GM23338 (cell line): Measurements from ENCODE around the gene DRG2.

Experiments used
- CTCF ChIP-seq, 2 experiments: fragments of 200-600 bp in 1 of 2; sonication (generic) in 1 of 2; conservative IDR thresholded peaks; 2 replicates each; pipeline versions ENCODE4 v1.5.1 to v1.6.1; 2016 to 2017; ENCODE audit warnings: antibody characterized with exemption in 2 of 2, low read depth in 2 of 2, mild to moderate bottlenecking in 2 of 2, moderate library complexity in 1 of 2
- EZH2 ChIP-seq: fragments of 200-600 bp; sonication (generic); IDR thresholded peaks from one replicate; pipeline ENCODE4 v1.8.0; 2017; ENCODE audit warnings: antibody characterized with exemption, mild to moderate bottlenecking, low read depth; ENCODE audit not compliant: unreplicated experiment
- EZH2phosphoT487 ChIP-seq: fragments of 200-600 bp; sonication (generic); IDR thresholded peaks from one replicate; pipeline ENCODE4 v1.8.1; 2018; ENCODE audit warnings: antibody characterized with exemption; ENCODE audit not compliant: unreplicated experiment
- JUNB ChIP-seq: IDR thresholded peaks from one replicate; pipeline ENCODE4 v1.6.1; 2016; ENCODE audit warnings: antibody characterized with exemption; ENCODE audit not compliant: unreplicated experiment
- POLR2AphosphoS5 ChIP-seq: IDR thresholded peaks from 2 replicates; pipeline ENCODE4 v1.6.1; 2016; ENCODE audit warnings: antibody characterized with exemption, low read depth
- REST ChIP-seq: IDR thresholded peaks from one replicate; pipeline ENCODE4 v1.6.1; 2018; ENCODE audit warnings: antibody characterized with exemption; ENCODE audit not compliant: unreplicated experiment
- ZNF114 ChIP-seq: fragments of 250-450 bp; sonication (Bioruptor Pico); IDR thresholded peaks from 2 replicates; pipeline ENCODE4 v1.5.0; 2020; ENCODE audit warnings: mild to moderate bottlenecking, moderate library complexity

DNA sequence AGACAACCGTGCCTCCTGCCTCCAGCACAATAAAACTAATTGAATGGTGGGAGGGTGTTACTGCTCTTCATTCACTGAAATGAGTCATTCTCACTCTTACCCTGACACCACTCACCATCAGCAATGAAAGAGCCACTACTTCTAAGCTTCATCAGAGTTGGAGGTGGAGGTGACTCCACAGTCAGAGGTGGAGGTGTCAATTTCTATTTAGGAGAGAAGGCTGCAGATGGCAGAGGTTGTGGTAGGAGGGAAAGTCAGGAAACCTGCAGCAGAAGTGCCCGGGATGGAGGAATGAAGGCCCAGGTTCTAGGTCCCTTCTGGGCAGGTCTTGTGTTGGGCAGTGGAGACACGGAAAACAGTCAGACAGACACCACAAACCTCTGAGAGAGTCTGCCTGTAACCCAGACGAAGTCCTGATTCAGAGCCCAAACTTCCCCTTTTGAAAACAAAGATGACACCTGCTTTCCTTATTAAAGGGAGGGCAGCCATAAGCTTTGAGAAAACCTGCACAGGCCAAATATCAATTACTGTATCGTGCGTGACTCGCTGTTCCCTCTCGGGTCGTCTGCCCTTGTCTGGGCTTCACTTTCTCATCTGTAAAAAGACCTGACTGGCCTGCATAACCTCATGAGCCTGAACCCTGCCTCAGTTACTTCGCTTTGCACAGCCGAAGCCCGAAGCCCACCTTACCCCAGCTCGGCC is 49.4 kb upstream of the DRG2 start:
- no peak for TF ChIP-seq CTCF (conservative IDR thresholded peaks at IDR 0.05; ENCODE audit: low read depth in 2 of 2)
- TF ChIP-seq JUNB: no peak
- no peak for TF ChIP-seq REST
- TF ChIP-seq POLR2AphosphoS5: no peak
- TF ChIP-seq EZH2: no peak
- no peak for TF ChIP-seq EZH2phosphoT487
- no peak for TF ChIP-seq ZNF114 (CRISPR knock-in tag)
